MM.1S (cell line): ENCODE measurements around the gene SLC24A4.

Experiments used
- EZH2phosphoT487 ChIP-seq: fragments of 300-600 bp; sonication (generic); IDR thresholded peaks from 2 replicates; pipeline ENCODE4 v1.6.1; 2018; ENCODE audit warnings: antibody characterized with exemption, low read length
- TF ChIP-seq, protein P1 (sequence below): fragments of 300-600 bp; sonication (generic); IDR thresholded peaks from 2 replicates; pipeline ENCODE4 v1.5.1; 2016; ENCODE audit warnings: antibody characterized with exemption, low read length, mixed read lengths

- TF ChIP-seq, protein P1, sequence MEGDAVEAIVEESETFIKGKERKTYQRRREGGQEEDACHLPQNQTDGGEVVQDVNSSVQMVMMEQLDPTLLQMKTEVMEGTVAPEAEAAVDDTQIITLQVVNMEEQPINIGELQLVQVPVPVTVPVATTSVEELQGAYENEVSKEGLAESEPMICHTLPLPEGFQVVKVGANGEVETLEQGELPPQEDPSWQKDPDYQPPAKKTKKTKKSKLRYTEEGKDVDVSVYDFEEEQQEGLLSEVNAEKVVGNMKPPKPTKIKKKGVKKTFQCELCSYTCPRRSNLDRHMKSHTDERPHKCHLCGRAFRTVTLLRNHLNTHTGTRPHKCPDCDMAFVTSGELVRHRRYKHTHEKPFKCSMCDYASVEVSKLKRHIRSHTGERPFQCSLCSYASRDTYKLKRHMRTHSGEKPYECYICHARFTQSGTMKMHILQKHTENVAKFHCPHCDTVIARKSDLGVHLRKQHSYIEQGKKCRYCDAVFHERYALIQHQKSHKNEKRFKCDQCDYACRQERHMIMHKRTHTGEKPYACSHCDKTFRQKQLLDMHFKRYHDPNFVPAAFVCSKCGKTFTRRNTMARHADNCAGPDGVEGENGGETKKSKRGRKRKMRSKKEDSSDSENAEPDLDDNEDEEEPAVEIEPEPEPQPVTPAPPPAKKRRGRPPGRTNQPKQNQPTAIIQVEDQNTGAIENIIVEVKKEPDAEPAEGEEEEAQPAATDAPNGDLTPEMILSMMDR, result no peak
- no peak for TF ChIP-seq EZH2phosphoT487
Observed at GRCh38 chr14:92310776-92311375, 12.1 kb upstream of the SLC24A4 start.
